Measurements from ENCODE around the gene SLC12A8.
A peak's percentile ranks its signal among the peaks of the same experiment; 100 is the strongest.

Gene SLC12A8

GRCh38 chr3:125151916-125152315 lies 60.6 kb downstream of the SLC12A8 start:
- DNase-seq (ENCODE audit: low spot score) = no peak

GRCh38 chr3:125151442-125151817 lies 61.1 kb downstream of the SLC12A8 start:
- DNase-seq (ENCODE audit: low spot score) = no peak

- DNase-seq (ENCODE audit: low spot score) = peak; percentile 41
Observed at GRCh38 chr3:125150525-125151441, 61.8 kb downstream of the SLC12A8 start.

DNA sequence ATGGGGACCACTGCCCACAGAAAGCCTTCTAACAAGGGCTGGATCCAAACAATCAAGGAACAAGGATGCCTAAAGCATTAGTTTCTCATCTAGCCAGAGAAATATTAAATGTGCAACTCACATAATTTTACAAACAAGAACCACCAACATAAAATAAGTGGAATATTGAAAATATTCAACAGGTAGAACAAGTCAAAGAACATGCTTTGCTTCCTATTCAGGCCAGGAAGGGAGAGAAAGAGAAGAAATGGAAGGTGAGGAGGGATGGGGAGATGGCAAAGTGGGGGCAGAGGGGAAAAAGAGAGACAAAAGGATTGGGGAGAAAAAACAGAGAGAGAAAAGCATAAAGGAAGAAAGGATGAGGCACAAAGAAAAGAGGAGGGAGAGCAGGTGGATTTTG lies 63.1 kb downstream of the SLC12A8 start:
- no peak for DNase-seq (ENCODE audit: low spot score)

DNA sequence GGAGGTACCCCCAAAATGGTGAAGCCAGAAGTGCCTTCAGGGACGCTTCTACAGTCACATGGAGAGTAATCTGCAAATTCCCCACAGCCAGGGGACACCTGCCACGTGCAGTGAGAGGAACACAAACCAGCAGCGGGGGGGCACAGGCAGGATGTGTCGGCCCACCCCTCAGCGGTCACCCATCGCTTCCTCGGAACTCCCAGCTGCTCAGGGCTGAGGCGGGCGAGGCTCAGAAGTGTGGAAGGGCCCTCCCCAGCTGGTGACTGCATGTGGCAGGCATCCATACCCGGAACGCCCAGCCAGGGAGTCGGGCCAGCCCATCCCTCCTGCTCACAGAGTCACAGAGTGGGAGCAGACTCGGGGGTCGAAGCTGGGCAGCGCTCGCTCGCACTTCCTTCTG lies 63.7 kb downstream of the SLC12A8 start:
- no peak for DNase-seq (ENCODE audit: low spot score)

GRCh38 chr3:125148016-125148812 lies 64.3 kb downstream of the SLC12A8 start:
- no peak for DNase-seq (ENCODE audit: low spot score)

- DNase-seq (ENCODE audit: low spot score) = no peak
Observed at GRCh38 chr3:125147491-125147820, 65.1 kb downstream of the SLC12A8 start.

- DNase-seq (ENCODE audit: low spot score) = no peak
Observed at GRCh38 chr3:125146626-125147490, 65.7 kb downstream of the SLC12A8 start.

- DNase-seq (ENCODE audit: low spot score) = no peak
Observed at GRCh38 chr3:125145751-125146475, 66.6 kb downstream of the SLC12A8 start.

- no peak for DNase-seq (ENCODE audit: low spot score)
Observed at GRCh38 chr3:125144653-125145314, 67.8 kb downstream of the SLC12A8 start.

- DNase-seq (ENCODE audit: low spot score) = no peak
Observed at GRCh38 chr3:125143982-125144652, 68.4 kb downstream of the SLC12A8 start.

- DNase-seq (ENCODE audit: low spot score) = no peak
Observed at GRCh38 chr3:125143538-125143937, 69.0 kb downstream of the SLC12A8 start.

DNA sequence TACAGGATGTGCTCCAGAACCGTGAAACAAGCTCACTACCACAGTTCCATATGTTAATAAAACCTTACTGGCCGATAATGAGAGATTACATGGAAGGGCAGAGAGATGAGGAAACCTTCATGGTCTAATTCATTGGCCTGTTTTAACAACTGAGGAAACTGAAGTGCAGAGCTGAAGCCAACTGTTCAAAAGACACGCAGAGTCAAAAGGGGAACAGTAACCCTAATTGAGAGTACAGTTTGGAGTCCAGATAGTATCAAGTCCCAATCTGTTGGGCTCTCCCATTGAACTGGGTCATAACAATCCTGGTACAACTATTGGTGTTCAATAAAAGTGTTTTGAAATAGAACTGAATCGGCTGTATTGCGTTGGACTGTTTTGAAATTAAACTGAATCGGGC lies 69.6 kb downstream of the SLC12A8 start:
- DNase-seq (ENCODE audit: low spot score) = no peak

GRCh38 chr3:125142420-125142778 lies 70.1 kb downstream of the SLC12A8 start:
- no peak for DNase-seq (ENCODE audit: low spot score)

DNA sequence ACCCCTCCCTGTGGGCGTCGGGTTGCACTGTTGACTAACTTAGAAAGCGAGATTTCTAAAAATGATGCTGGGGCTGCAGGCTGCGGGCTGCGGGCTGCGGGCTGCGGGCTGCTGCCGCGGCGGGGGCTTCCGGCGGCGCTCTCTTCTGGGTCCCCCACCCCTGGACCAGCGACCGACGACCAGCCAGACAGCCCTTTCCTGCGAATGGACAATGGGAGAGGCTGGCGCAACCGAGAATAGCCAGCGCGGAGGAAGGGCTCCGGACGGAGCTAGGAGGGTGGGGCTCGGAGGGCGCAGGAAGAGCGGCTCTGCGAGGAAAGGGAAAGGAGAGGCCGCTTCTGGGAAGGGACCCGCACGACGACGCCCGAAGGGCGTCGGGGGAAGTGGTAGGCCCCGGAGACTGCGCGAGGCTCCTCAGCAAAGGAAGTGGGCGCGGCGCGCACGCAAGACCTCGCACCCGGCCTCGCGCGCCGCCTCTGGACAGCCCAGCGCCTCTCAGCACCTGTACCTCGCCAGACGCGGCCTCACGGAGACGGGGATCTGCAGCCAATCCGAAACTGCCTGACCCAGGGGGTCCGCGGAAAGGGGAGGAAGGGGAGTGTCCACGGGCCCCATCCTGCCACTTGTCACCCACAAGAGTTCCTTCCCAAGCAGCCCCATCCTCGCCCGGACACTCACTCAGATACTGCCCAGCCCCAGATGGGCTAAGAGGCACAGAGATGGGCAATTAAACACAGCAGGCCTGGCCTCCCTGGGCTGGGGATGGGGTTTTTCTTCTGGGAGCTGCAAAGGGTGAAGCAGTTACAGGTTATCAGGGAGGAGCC lies 70.7 kb downstream of the SLC12A8 start:
- DNase-seq (ENCODE audit: low spot score) = peak; percentile 72

- no peak for DNase-seq (ENCODE audit: low spot score)
Observed at GRCh38 chr3:125140818-125141595, 71.5 kb downstream of the SLC12A8 start.

GRCh38 chr3:125140011-125140817 lies 72.3 kb downstream of the SLC12A8 start:
- DNase-seq (ENCODE audit: low spot score) = no peak

- DNase-seq (ENCODE audit: low spot score) = no peak
Observed at GRCh38 chr3:125139386-125139785, 73.2 kb downstream of the SLC12A8 start.
